Measurements from ENCODE around the gene SULT2B1.

DNA sequence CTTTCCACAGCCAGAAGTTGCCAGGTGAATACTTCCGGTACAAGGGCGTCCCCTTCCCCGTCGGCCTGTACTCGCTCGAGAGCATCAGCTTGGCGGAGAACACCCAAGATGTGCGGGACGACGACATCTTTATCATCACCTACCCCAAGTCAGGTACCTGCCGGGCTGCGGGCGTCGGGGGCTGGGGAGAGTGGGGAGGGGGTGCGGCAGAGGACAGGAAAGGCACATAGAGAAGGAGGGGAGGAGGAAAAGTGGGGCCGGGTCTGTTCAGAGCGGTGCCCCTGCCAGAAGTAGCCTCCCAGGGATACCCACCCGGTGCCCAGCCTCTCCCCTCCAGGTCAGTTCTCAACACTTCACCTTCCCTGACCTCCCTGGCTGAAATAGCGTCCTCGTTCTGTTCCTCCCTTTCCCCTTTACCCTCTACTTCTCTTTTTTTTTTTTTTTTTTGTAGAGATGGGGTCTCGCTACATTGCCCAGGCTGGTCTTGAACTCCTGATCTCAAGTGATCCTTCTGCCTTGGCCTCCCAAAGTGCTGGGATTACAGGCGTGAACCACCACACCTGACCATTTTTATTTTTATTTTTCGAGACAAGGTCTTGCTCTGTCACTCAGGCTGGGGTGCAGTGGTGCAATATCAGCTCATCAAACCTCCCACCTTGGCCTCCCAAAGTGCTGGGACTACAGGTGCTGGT lies 24.1 kb downstream of the SULT2B1 start:
- TF ChIP-seq, protein P1, sequence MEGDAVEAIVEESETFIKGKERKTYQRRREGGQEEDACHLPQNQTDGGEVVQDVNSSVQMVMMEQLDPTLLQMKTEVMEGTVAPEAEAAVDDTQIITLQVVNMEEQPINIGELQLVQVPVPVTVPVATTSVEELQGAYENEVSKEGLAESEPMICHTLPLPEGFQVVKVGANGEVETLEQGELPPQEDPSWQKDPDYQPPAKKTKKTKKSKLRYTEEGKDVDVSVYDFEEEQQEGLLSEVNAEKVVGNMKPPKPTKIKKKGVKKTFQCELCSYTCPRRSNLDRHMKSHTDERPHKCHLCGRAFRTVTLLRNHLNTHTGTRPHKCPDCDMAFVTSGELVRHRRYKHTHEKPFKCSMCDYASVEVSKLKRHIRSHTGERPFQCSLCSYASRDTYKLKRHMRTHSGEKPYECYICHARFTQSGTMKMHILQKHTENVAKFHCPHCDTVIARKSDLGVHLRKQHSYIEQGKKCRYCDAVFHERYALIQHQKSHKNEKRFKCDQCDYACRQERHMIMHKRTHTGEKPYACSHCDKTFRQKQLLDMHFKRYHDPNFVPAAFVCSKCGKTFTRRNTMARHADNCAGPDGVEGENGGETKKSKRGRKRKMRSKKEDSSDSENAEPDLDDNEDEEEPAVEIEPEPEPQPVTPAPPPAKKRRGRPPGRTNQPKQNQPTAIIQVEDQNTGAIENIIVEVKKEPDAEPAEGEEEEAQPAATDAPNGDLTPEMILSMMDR (IDR thresholded peaks at IDR 0.05; ENCODE audit: low read depth, low read length, missing input control), result no peak
- no peak for TF ChIP-seq YY1 (IDR thresholded peaks at IDR 0.05)
- no peak for TF ChIP-seq SP1 (IDR thresholded peaks at IDR 0.05)
- TF ChIP-seq, protein P2, sequence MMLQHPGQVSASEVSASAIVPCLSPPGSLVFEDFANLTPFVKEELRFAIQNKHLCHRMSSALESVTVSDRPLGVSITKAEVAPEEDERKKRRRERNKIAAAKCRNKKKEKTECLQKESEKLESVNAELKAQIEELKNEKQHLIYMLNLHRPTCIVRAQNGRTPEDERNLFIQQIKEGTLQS (IDR thresholded peaks at IDR 0.05), result no peak
- TF ChIP-seq, protein P3, sequence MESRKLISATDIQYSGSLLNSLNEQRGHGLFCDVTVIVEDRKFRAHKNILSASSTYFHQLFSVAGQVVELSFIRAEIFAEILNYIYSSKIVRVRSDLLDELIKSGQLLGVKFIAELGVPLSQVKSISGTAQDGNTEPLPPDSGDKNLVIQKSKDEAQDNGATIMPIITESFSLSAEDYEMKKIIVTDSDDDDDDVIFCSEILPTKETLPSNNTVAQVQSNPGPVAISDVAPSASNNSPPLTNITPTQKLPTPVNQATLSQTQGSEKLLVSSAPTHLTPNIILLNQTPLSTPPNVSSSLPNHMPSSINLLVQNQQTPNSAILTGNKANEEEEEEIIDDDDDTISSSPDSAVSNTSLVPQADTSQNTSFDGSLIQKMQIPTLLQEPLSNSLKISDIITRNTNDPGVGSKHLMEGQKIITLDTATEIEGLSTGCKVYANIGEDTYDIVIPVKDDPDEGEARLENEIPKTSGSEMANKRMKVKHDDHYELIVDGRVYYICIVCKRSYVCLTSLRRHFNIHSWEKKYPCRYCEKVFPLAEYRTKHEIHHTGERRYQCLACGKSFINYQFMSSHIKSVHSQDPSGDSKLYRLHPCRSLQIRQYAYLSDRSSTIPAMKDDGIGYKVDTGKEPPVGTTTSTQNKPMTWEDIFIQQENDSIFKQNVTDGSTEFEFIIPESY (IDR thresholded peaks at IDR 0.05), result no peak
- TF ChIP-seq, protein P4, sequence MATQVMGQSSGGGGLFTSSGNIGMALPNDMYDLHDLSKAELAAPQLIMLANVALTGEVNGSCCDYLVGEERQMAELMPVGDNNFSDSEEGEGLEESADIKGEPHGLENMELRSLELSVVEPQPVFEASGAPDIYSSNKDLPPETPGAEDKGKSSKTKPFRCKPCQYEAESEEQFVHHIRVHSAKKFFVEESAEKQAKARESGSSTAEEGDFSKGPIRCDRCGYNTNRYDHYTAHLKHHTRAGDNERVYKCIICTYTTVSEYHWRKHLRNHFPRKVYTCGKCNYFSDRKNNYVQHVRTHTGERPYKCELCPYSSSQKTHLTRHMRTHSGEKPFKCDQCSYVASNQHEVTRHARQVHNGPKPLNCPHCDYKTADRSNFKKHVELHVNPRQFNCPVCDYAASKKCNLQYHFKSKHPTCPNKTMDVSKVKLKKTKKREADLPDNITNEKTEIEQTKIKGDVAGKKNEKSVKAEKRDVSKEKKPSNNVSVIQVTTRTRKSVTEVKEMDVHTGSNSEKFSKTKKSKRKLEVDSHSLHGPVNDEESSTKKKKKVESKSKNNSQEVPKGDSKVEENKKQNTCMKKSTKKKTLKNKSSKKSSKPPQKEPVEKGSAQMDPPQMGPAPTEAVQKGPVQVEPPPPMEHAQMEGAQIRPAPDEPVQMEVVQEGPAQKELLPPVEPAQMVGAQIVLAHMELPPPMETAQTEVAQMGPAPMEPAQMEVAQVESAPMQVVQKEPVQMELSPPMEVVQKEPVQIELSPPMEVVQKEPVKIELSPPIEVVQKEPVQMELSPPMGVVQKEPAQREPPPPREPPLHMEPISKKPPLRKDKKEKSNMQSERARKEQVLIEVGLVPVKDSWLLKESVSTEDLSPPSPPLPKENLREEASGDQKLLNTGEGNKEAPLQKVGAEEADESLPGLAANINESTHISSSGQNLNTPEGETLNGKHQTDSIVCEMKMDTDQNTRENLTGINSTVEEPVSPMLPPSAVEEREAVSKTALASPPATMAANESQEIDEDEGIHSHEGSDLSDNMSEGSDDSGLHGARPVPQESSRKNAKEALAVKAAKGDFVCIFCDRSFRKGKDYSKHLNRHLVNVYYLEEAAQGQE (IDR thresholded peaks at IDR 0.05), result no peak
- TF ChIP-seq JUND (IDR thresholded peaks at IDR 0.05), result no peak
- TF ChIP-seq HNF4A (conservative IDR thresholded peaks at IDR 0.05), result no peak
- TF ChIP-seq, protein P5, sequence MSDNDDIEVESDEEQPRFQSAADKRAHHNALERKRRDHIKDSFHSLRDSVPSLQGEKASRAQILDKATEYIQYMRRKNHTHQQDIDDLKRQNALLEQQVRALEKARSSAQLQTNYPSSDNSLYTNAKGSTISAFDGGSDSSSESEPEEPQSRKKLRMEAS (IDR thresholded peaks at IDR 0.05), result no peak
- TF ChIP-seq TAF1 (conservative IDR thresholded peaks at IDR 0.05), result no peak
- no peak for TF ChIP-seq NR2F2 (IDR thresholded peaks at IDR 0.05)

Measured in liver (tissue), 3 donors.